K562 (cell line): ENCODE results near the gene SDF4. TPM values are rescaled to one million over a fixed set of nuclear protein-coding genes. Genes with fewer than 3 reads are reported as not detected.
A peak's percentile ranks its signal among the peaks of the same experiment; 100 is the strongest.

ENCODE experiments used
- ATAC-seq: fragments of 200-7000 bp; cut with Tn5 transposase; 3 replicates; pipeline ENCODE4 v1.9.1; 2020; ENCODE audit warnings: moderate library complexity
- BruUV-seq: library from RNA; stranded (reverse); fragments of 400-500 nt; replicated peaks from 2 replicates; lab custom pipeline; 2021; lab: Mats Ljungman, UMichigan
- CTCF ChIA-PET: fragments of 300-600 bp; formaldehyde crosslinking; extraction: SDS; loops from one replicate; lab custom pipeline; 2021; ENCODE audit warnings: low intra/inter-chr PET ratio; lab: Yijun Ruan, JAX
- POLR2A ChIA-PET: fragments of 300-600, 350-650 bp; sonication (Branson Sonifier 250); formaldehyde crosslinking; extraction: SDS; loops from one replicate; lab custom pipeline; 2021; ENCODE audit warnings: antibody characterized with exemption, inconsistent platforms; lab: Yijun Ruan, JAX
- DNase-seq, 4 experiments: peaks; one replicate each; pipeline versions ENCODE4 v3.0.0 to v3.0.0-alpha.2; 2011 to 2018; ENCODE audit warnings: low spot score in 3 of 4, mixed read lengths in 3 of 4; ENCODE audit errors: extremely low read depth in 1 of 4
- FAIRE-seq: peaks from 2 replicates; lab custom pipeline; 2011; peaks lifted over from hg19 to GRCh38; lab: Jason Lieb, UNC
- H2AFZ ChIP-seq: 2 replicates; pipeline ENCODE4 v1.6.0; 2011; ENCODE audit warnings: low read depth, low read length, control low read depth, inconsistent platforms
- H3K27ac ChIP-seq: fragments of 200-600 bp; 3 replicates; pipeline ENCODE4 v1.8.0; 2011; ENCODE audit warnings: low read depth, mild to moderate bottlenecking, control low read depth, inconsistent platforms, low read length, moderate library complexity, mixed read lengths; ENCODE audit errors: extremely low read depth
- H3K27me3 ChIP-seq, 2 experiments: fragments of 300-600 bp in 1 of 2; 2 replicates in 1 of 2; 3 replicates in 1 of 2; pipeline versions ENCODE4 v1.6.0 to v1.8.0; 2011; ENCODE audit warnings: inconsistent platforms in 2 of 2, low read length in 2 of 2, mild to moderate bottlenecking in 1 of 2, mixed read lengths in 1 of 2, moderate library complexity in 1 of 2; ENCODE audit not compliant: control insufficient read depth in 2 of 2, insufficient read depth in 2 of 2
- H3K36me3 ChIP-seq: fragments of 300-600 bp; 3 replicates; pipeline ENCODE4 v1.8.0; 2011; ENCODE audit warnings: mild to moderate bottlenecking, low read length, inconsistent platforms; ENCODE audit not compliant: control insufficient read depth, insufficient read depth
- H3K4me1 ChIP-seq, 2 experiments: fragments of 200-600 bp in 1 of 2; replicated peaks in 1 of 2; 2 replicates in 1 of 2; 3 replicates in 1 of 2; pipeline versions ENCODE4 v1.5.1 to v1.8.0; 2011; ENCODE audit warnings: inconsistent platforms in 2 of 2, low read length in 2 of 2, mild to moderate bottlenecking in 1 of 2, mixed read lengths in 1 of 2, moderate library complexity in 1 of 2; ENCODE audit not compliant: control insufficient read depth in 2 of 2, insufficient read depth in 2 of 2
- H3K4me2 ChIP-seq: 2 replicates; pipeline ENCODE4 v1.6.1; 2011; ENCODE audit warnings: low read length, control low read depth, inconsistent platforms, mixed read lengths; ENCODE audit not compliant: insufficient read depth
- H3K4me3 ChIP-seq: fragments of 200-600 bp; sonication (generic), shearing (Covaris generic); 2 replicates; pipeline ENCODE4 v1.5.1; 2016; ENCODE audit warnings: control low read depth, inconsistent platforms
- H3K79me2 ChIP-seq: fragments of 200-600 bp; 3 replicates; pipeline ENCODE4 v1.8.0; 2011; ENCODE audit warnings: low read length, inconsistent platforms; ENCODE audit not compliant: control insufficient read depth, insufficient read depth
- H3K9ac ChIP-seq, 2 experiments: 2 replicates each; pipeline versions ENCODE4 v1.6.0 to v1.6.1; 2011; ENCODE audit warnings: low read depth in 2 of 2, low read length in 2 of 2, control low read depth in 1 of 2, inconsistent platforms in 1 of 2, mild to moderate bottlenecking in 1 of 2, mixed read lengths in 1 of 2; ENCODE audit not compliant: insufficient read depth in 1 of 2
- H3K9me1 ChIP-seq: one replicate; pipeline ENCODE4 v1.6.0; 2011; ENCODE audit warnings: inconsistent platforms, mild to moderate bottlenecking, low read length, moderate library complexity; ENCODE audit not compliant: control insufficient read depth, insufficient read depth
- H3K9me3 ChIP-seq: replicated peaks from 2 replicates; pipeline ENCODE4 v1.5.1; 2011; ENCODE audit warnings: low read depth, low read length, inconsistent platforms; ENCODE audit not compliant: control insufficient read depth, insufficient read depth
- H4K20me1 ChIP-seq: replicated peaks from 2 replicates; pipeline ENCODE4 v1.6.1; 2011; ENCODE audit warnings: low read length, inconsistent platforms, mixed read lengths; ENCODE audit not compliant: control insufficient read depth, insufficient read depth
- HDAC1 ChIP-seq, 2 experiments: fragments of 450-650 bp; IDR thresholded peaks; 2 replicates each; pipeline ENCODE4 v1.6.1; 2016 to 2017; ENCODE audit warnings: inconsistent platforms in 1 of 2, mild to moderate bottlenecking in 1 of 2, moderate library complexity in 1 of 2
- KDM1A ChIP-seq, 2 experiments: fragments of 450-650 bp; IDR thresholded peaks; 2 replicates each; pipeline ENCODE4 v1.6.1; 2016; ENCODE audit warnings: mild to moderate bottlenecking in 2 of 2
- NR2C2 ChIP-seq, 2 experiments: fragments of 200-800 bp in 1 of 2; sonication (Bioruptor generic) in 1 of 2; sonication (generic) in 1 of 2; formaldehyde crosslinking in 1 of 2; IDR thresholded peaks; 2 replicates each; pipeline versions ENCODE4 v1.6.1 to v1.8.0; 2016 to 2022; ENCODE audit warnings: mild to moderate bottlenecking in 1 of 2, missing compliant biosample characterization in 1 of 2, missing genetic modification characterization in 1 of 2, missing genetic modification reagents in 1 of 2
- POLR2A ChIP-seq: fragments of 450-650 bp; conservative IDR thresholded peaks from 2 replicates; pipeline ENCODE4 v1.6.1; 2016
- POLR2AphosphoS5 ChIP-seq: IDR thresholded peaks from 2 replicates; pipeline ENCODE4 v1.6.1; 2011; ENCODE audit warnings: mild to moderate bottlenecking, low read depth, low read length, moderate library complexity; ENCODE audit not compliant: control insufficient read depth, insufficient read depth
- POLR2G ChIP-seq: fragments of 200-400 bp; formaldehyde crosslinking; IDR thresholded peaks from 2 replicates; pipeline ENCODE4 v1.6.1; 2017; ENCODE audit warnings: low read depth, mild to moderate bottlenecking, antibody characterized with exemption, low read length, moderate library complexity
- RBFOX2 ChIP-seq: fragments of 200-400 bp; formaldehyde crosslinking; IDR thresholded peaks from 2 replicates; pipeline ENCODE4 v1.6.1; 2017; ENCODE audit warnings: low read depth, mild to moderate bottlenecking, low read length, moderate library complexity
- SUPT5H ChIP-seq: fragments of 450-650 bp; IDR thresholded peaks from 2 replicates; pipeline ENCODE4 v1.6.1; 2016
- TEAD1 ChIP-seq, 2 experiments: fragments of 450-650 bp in 1 of 2; sonication (generic) in 1 of 2; formaldehyde crosslinking; IDR thresholded peaks; 2 replicates each; pipeline versions ENCODE4 v1.4.0 to v1.8.0; 2020 to 2022; ENCODE audit warnings: mild to moderate bottlenecking in 2 of 2, missing genetic modification reagents in 1 of 2
- TRIM24 ChIP-seq, 2 experiments: fragments of 450-650 bp; IDR thresholded peaks; 2 replicates each; pipeline ENCODE4 v1.6.1; 2016
- ZBTB1 ChIP-seq: sonication (generic); formaldehyde crosslinking; IDR thresholded peaks from 2 replicates; pipeline ENCODE4 v1.8.1; 2023; ENCODE audit warnings: missing genetic modification reagents, low read depth, mild to moderate bottlenecking, borderline replicate concordance
- ZNF121 ChIP-seq: sonication (generic); formaldehyde crosslinking; conservative IDR thresholded peaks from 2 replicates; pipeline ENCODE4 v1.8.0; 2022; ENCODE audit warnings: missing genetic modification reagents
- ZNF77 ChIP-seq: fragments of 250-450 bp; sonication (Bioruptor Pico); IDR thresholded peaks from 2 replicates; pipeline ENCODE4 v1.5.0; 2020
- ZSCAN29 ChIP-seq: fragments of 450-650 bp; IDR thresholded peaks from 2 replicates; pipeline ENCODE4 v1.6.1; 2017
- WGBS: fragments of 100-300 bp; shearing (Covaris generic); methylation state at CpG from one replicate; pipeline ENCODE4 v1.1.6; 2016; ENCODE audit warnings: low coverage, mixed read lengths; ENCODE audit not compliant: insufficient coverage; ENCODE audit errors: missing lambda C conversion rate; 5-methylcytosine and 5-hydroxymethylcytosine counted together
- in situ Hi-C: fragments of 300-500 bp; cut with MboI; formaldehyde crosslinking; loops from 4 replicates; pipeline ENCODE4 v1.15.0; 2018; ENCODE audit warnings: inconsistent platforms, mixed read lengths
- intact Hi-C: fragments of 100-400 bp; cut with micrococcal nuclease; formaldehyde crosslinking; loops from 2 replicates; pipeline ENCODE4 v1.14.2; 2022
- polyA plus RNA-seq, 8 experiments: library from polyadenylated mRNA; depleted of rRNA in 4 of 8; stranded (reverse) in 5 of 8; unstranded in 3 of 8; fragments of >200 nt; fragmentation: Nextera tagmentation in 2 of 8; fragmentation: Illumina TruSeq in 1 of 8; extraction: Ambion mirVana in 2 of 8; extraction: Trizol in 1 of 8; gene quantifications; 2 replicates each; pipeline versions ENCODE4 v1.2.1 to v1.2.3, GENCODE V29; 2011 to 2014; ENCODE audit warnings: inconsistent platforms in 1 of 8, missing spikeins in 1 of 8
- total RNA-seq, 7 experiments: library from RNA; depleted of rRNA in 6 of 7; stranded (reverse); fragments of >200 nt in 6 of 7; fragmentation: Illumina TruSeq in 2 of 7; extraction: Trizol in 2 of 7; gene quantifications; 2 replicates each; pipeline versions ENCODE4 v1.2.1 to v1.2.3, GENCODE V29; 2011 to 2021; ENCODE audit warnings: low replicate concordance in 1 of 7
- TF ChIP-seq, protein P1 (sequence below): sonication (generic); formaldehyde crosslinking; IDR thresholded peaks from 2 replicates; pipeline ENCODE4 v1.8.0; 2022; ENCODE audit warnings: mild to moderate bottlenecking, missing genetic modification reagents

The SDF4 gene
- total and polyA plus RNA-seq, 9 of the 15 experiments (the other 6 are each of a cell fraction or from before 2014, with no cell fraction given): 0.35 to 160 (median 65.2) TPM

DNA sequence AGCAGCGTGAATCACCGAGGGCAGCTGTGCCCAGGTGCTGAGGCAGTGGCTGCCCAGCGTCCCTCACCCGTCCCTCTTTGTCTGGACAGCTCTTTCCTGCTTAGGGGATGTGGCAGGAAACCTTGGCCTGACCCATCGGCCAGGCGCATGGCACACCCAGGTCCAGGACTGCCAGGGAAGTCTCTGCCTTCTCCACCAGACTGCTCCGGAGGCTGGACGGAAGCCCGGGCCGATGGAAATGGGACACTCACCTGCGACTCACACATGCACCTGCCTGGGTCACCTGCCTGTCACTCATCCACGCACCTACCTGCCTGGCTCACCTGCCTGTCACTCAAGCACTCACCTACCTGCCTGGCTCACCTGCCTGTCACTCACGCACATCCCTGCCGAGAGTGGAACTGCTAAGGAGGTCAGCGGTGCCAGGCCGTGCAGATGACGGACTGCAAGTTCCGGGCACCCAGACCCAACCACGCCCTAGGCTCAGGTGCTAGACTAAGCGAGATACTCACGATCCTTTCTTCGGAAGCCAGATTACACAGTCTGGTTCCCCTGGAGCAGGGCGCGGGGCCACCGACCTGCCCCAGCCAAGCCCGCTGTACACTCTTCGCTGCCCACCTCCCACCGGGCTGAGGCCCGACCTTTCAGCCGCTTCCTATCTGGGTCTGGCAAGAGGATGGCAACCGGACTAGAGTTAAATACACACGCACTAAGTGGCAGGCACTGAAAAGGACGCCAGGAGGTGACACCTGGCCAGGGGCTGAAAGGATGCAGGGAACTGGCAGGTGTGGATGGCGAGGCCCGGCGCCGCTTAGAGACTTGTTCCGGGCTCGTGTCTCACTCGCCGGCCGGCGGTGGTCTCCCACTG, 40.8 kb upstream of the SDF4 start (continued):
- TF ChIP-seq NR2C2 (CRISPR knock-in tag; IDR thresholded peaks at IDR 0.05) (0 out of 2 replicates have a peak, but pooled peaks have one; percentile 39), NR2C2 (tag; IDR thresholded peaks at IDR 0.05) (no peak), SUPT5H (0 out of 2 replicates have a peak, but pooled peaks have one; percentile 35), ZSCAN29 (no peak), TEAD1 (CRISPR knock-in tag; IDR thresholded peaks at IDR 0.05) (0 out of 4 replicates have a peak, but pooled peaks of 1 of the 2 experiments have one; percentile 11), ZBTB1 (CRISPR knock-in tag) (peak; percentile 35; the same call in 1 of the 2 replicates)
- TF ChIP-seq, protein P1, sequence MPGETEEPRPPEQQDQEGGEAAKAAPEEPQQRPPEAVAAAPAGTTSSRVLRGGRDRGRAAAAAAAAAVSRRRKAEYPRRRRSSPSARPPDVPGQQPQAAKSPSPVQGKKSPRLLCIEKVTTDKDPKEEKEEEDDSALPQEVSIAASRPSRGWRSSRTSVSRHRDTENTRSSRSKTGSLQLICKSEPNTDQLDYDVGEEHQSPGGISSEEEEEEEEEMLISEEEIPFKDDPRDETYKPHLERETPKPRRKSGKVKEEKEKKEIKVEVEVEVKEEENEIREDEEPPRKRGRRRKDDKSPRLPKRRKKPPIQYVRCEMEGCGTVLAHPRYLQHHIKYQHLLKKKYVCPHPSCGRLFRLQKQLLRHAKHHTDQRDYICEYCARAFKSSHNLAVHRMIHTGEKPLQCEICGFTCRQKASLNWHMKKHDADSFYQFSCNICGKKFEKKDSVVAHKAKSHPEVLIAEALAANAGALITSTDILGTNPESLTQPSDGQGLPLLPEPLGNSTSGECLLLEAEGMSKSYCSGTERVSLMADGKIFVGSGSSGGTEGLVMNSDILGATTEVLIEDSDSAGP (CRISPR knock-in tag): 0 out of 2 replicates have a peak, but pooled peaks have one; percentile 58

DNA sequence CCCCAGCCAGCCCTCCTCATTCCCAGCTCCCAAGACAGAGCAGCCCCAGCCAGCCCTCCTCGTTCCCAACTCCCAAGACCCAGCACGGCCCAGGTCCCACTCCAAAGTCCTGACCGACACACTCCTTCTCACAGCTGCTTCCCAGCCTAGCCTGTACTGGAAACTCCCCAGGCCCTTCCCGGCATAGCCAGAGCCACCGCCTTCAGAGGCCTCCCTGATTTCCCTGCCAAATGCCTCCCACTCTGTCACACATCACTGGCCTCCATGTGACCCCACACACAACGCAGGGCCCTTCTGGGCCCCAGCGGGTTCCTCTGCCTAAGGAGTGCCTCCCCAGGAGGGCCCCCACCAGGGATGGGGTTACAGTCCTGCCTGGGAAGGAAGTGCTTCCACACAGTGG, 39.0 kb upstream of the SDF4 start:
- intact Hi-C loops (no loop called here), in situ Hi-C loops (no loop called here)
- 87% methylated on average over 7 of the region's 7 CpGs for WGBS
- Histone ChIP-seq H3K36me3 (peaks cover 56% of the 10 kb centered on the region), H3K9ac (peak overlapping the region in 1 of 2 experiments; percentile 85; a peak in 2 of 4 replicates)
- no peak for TF ChIP-seq ZNF77
- peak; percentile 30; the same call in 1 of the 2 replicates for TF ChIP-seq POLR2AphosphoS5
- TF ChIP-seq TRIM24 (IDR thresholded peaks at IDR 0.05): no peak
- peak; percentile 59 for TF ChIP-seq POLR2G
- peak; percentile 24; the same call in 1 of the 2 replicates for TF ChIP-seq POLR2A
- TF ChIP-seq HDAC1 (IDR thresholded peaks at IDR 0.05): no peak
- TF ChIP-seq ZNF121 (CRISPR knock-in tag): no peak
- TF ChIP-seq KDM1A (IDR thresholded peaks at IDR 0.05): no peak
- TF ChIP-seq RBFOX2: peak; percentile 54
- TF ChIP-seq, all 486 proteins: peak for 4
- Histone ChIP-seq H3K4me2 (no peak overlapping the region), H3K27me3 (no peaks in the 10 kb centered on the region), H3K9me1 (peaks cover 7% of the 10 kb centered on the region), H4K20me1 (peaks cover 23% of the 10 kb centered on the region), H3K4me1 (peaks cover 16 to 65% of the 10 kb centered on the region in 2 experiments; a peak in 4 of 5 replicates), H3K9me3 (no peaks in the 10 kb centered on the region), H3K79me2 (peaks cover 72% of the 10 kb centered on the region), H3K4me3 (no peak overlapping the region), H2AFZ (no peak overlapping the region), H3K27ac (no peak overlapping the region)
- ChIA-PET CTCF (no interaction called here), POLR2A (interaction anchor here (0.5 to 1.8 kb wide), 4 partner anchors 10 to 631 kb away, joined by 3 to 7 read pairs (median 6); no protein-coding TSS in a partner anchor)
- DNase-seq (no peak), ATAC-seq (no peak), FAIRE-seq (no peak)
- no TSS peak for BruUV-seq
